Measurements from ENCODE around the gene HDAC9. TPM values are rescaled to one million over a fixed set of nuclear protein-coding genes. Genes with fewer than 3 reads are reported as not detected.

HDAC9 gene
- total RNA-seq, 2 donors from 2014 or later = 8.3 to 31.9 TPM

DNA sequence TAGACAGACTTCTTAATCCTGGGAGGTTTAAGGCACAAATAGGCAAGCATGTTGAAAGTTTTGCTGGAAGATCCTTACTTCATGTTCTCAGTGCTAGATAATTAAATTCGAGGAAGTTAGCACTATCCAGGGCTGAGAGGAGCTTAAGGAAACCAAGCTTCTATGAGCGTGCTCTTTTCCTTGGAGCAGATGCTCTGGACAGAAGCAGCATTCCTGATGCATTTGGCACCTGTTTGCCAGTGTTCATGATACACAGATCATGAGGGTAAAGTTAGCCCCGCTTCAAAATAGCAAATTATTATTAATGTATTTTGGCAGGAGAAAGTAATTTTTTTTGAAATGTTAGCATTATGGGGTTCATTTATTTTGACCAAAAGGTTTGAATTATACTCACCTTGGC, 9.4 kb downstream of the HDAC9 start:
- 84% methylated on average over 3 of the region's 3 CpGs for WGBS
- no peak overlapping the region for H3K4me3 ChIP-seq
- no peak for DNase-seq (ENCODE audit: low spot score)
- no peak for TF ChIP-seq POLR2AphosphoS5 (IDR thresholded peaks at IDR 0.05)
- no peak for TF ChIP-seq POLR2A (IDR thresholded peaks at IDR 0.05)
- TF ChIP-seq, protein P1, sequence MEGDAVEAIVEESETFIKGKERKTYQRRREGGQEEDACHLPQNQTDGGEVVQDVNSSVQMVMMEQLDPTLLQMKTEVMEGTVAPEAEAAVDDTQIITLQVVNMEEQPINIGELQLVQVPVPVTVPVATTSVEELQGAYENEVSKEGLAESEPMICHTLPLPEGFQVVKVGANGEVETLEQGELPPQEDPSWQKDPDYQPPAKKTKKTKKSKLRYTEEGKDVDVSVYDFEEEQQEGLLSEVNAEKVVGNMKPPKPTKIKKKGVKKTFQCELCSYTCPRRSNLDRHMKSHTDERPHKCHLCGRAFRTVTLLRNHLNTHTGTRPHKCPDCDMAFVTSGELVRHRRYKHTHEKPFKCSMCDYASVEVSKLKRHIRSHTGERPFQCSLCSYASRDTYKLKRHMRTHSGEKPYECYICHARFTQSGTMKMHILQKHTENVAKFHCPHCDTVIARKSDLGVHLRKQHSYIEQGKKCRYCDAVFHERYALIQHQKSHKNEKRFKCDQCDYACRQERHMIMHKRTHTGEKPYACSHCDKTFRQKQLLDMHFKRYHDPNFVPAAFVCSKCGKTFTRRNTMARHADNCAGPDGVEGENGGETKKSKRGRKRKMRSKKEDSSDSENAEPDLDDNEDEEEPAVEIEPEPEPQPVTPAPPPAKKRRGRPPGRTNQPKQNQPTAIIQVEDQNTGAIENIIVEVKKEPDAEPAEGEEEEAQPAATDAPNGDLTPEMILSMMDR (IDR thresholded peaks at IDR 0.05) = no peak
- no peak overlapping the region for H3K27ac ChIP-seq
- no peaks in the 10 kb centered on the region for H3K27me3 ChIP-seq (replicated peaks; ENCODE audit: insufficient read depth)
- H3K4me1 ChIP-seq (replicated peaks) = no peaks in the 10 kb centered on the region
- no peaks in the 10 kb centered on the region for H3K9me3 ChIP-seq
- intact Hi-C loops (cut with DNase I) = no loop called here
- no peaks in the 10 kb centered on the region for H3K36me3 ChIP-seq

GRCh38 chr7:18505870-18506460, 10.4 kb downstream of the HDAC9 start:
- Histone ChIP-seq H3K4me1 (replicated peaks) (no peaks in the 10 kb centered on the region), H3K4me3 (no peak overlapping the region), H3K36me3 (no peaks in the 10 kb centered on the region), H3K27me3 (replicated peaks; ENCODE audit: insufficient read depth) (no peaks in the 10 kb centered on the region), H3K9me3 (no peaks in the 10 kb centered on the region), H3K27ac (no peak overlapping the region)
- 83% methylated on average over 5 of the region's 5 CpGs for WGBS
- DNase-seq (ENCODE audit: low spot score) = no peak
- intact Hi-C loops (cut with DNase I) = no loop called here
- TF ChIP-seq, protein P1 (IDR thresholded peaks at IDR 0.05) = no peak
- TF ChIP-seq POLR2A (IDR thresholded peaks at IDR 0.05) = no peak

DNA sequence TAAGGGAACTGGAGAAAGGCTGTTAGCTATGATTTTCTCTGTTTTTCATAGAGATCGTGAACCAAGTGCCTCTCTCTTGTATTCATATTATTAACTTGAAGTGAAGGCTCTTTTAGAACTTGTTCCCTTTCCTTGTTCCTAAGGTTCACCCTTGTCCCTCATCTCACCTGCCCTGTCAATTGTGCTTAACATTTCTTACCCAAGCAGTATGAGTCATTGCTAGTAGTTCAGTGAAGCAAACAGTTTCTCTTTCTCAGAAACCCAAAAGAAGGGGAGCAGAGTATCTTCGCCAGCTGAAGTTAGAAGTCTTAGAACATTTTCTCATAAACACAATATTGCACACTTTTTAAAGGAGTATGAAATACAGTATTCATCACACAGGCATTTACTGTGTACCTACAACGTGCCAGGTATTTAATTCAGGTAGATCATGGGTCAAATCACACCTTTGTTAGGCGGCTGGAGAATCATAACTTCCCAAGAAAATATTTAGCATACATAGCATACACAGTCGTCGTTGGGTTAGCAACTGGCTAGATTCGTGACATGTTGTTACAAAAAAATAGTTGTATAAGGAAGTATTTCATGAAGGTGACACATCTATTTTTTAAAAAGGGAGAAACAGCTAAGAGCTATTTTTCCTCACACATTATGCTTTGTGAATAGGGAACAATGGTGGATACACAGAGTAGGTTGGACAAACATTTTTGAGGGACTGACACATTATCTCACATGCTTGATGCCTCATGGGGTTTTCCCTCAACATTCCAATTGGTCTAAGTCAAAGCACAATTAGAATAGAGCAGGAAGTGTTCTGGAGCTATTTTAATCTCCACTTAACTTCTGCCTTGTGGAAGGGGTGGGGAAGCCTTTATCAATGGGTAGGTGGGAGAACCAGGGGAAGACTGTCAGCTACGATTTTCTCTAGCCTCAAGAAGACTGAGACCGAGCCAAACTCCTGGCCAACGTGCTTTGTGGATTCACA, 13.2 kb downstream of the HDAC9 start:
- intact Hi-C loops (cut with DNase I) = no loop called here
- no peak for DNase-seq (ENCODE audit: low spot score)
- no peaks in the 10 kb centered on the region for H3K36me3 ChIP-seq
- no peaks in the 10 kb centered on the region for H3K27me3 ChIP-seq (replicated peaks; ENCODE audit: insufficient read depth)
- no peaks in the 10 kb centered on the region for H3K4me1 ChIP-seq (replicated peaks)
- 72% methylated on average over 10 of the region's 10 CpGs for WGBS
- no peak overlapping the region for H3K4me3 ChIP-seq
- no peaks in the 10 kb centered on the region for H3K9me3 ChIP-seq
- no peak overlapping the region for H3K27ac ChIP-seq
- TF ChIP-seq, protein P1 (IDR thresholded peaks at IDR 0.05) = no peak
- TF ChIP-seq POLR2AphosphoS5 (IDR thresholded peaks at IDR 0.05) = no peak
- no peak for TF ChIP-seq POLR2A (IDR thresholded peaks at IDR 0.05)

- Histone ChIP-seq H3K4me3 (no peak overlapping the region), H3K27ac (no peak overlapping the region)
- 75% methylated on average over 2 of the region's 2 CpGs for WGBS
Measured at GRCh38 chr7:18509481-18509880, 13.9 kb downstream of the HDAC9 start.

More at GRCh38 chr7:18509481-18509880, 13.9 kb downstream of the HDAC9 start:
- intact Hi-C loops (cut with DNase I) = no loop called here
- H3K9me3 ChIP-seq = no peaks in the 10 kb centered on the region
- no peaks in the 10 kb centered on the region for H3K27me3 ChIP-seq (replicated peaks; ENCODE audit: insufficient read depth)
- no peak for DNase-seq (ENCODE audit: low spot score)
- TF ChIP-seq, protein P1 (IDR thresholded peaks at IDR 0.05) = no peak
- TF ChIP-seq POLR2AphosphoS5 (IDR thresholded peaks at IDR 0.05) (no peak), POLR2A (IDR thresholded peaks at IDR 0.05) (no peak)
- no peaks in the 10 kb centered on the region for H3K4me1 ChIP-seq (replicated peaks)
- H3K36me3 ChIP-seq = no peaks in the 10 kb centered on the region

Data from prostate gland (tissue), 2 donors.